Smooth muscle cell (in vitro differentiated cells): ENCODE data around the gene ADIPOR2. TPM values are rescaled to one million over a fixed set of nuclear protein-coding genes. Genes with fewer than 3 reads are reported as not detected.
A peak's percentile ranks its signal among the peaks of the same experiment; 100 is the strongest.
"Not testable (repeated sequence)": the region's sequence is repeated elsewhere in the genome, so short reads cannot be mapped to it uniquely, and the experiment has no call there.

Source experiments
- DNase-seq: peaks from one replicate; lab custom pipeline; 2025; ENCODE audit not compliant: unreplicated experiment; lab: John Stamatoyannopoulos, UW
- H2AFZ ChIP-seq: fragments of 200-600 bp; sonication (generic); 2 replicates; pipeline ENCODE4 v1.6.0; 2016; ENCODE audit warnings: antibody characterized with exemption, low read depth, mild to moderate bottlenecking
- H3F3A ChIP-seq: fragments of 200-600 bp; sonication (generic); 2 replicates; pipeline ENCODE4 v1.6.0; 2017; ENCODE audit warnings: antibody characterized with exemption, low read depth
- H3K27ac ChIP-seq: fragments of 200-600 bp; sonication (generic); 2 replicates; pipeline ENCODE4 v1.5.1; 2016; ENCODE audit warnings: low read depth, mild to moderate bottlenecking
- H3K27me3 ChIP-seq: fragments of 200-600 bp; sonication (generic); 2 replicates; pipeline ENCODE4 v1.6.1; 2016; ENCODE audit warnings: low read depth, mild to moderate bottlenecking
- H3K36me3 ChIP-seq: fragments of 200-600 bp; sonication (generic); 2 replicates; pipeline ENCODE4 v1.5.1; 2016; ENCODE audit warnings: low read depth
- H3K4me1 ChIP-seq: fragments of 200-600 bp; sonication (generic); 2 replicates; pipeline ENCODE4 v1.5.1; 2016; ENCODE audit warnings: low read depth
- H3K4me2 ChIP-seq: fragments of 200-600 bp; sonication (generic); 2 replicates; pipeline ENCODE4 v1.6.0; 2016; ENCODE audit warnings: mild to moderate bottlenecking
- H3K4me3 ChIP-seq: fragments of 200-600 bp; sonication (generic); 2 replicates; pipeline ENCODE4 v1.5.1; 2016; ENCODE audit warnings: mild to moderate bottlenecking
- H3K79me2 ChIP-seq: fragments of 200-600 bp; sonication (generic); 2 replicates; pipeline ENCODE4 v1.6.0; 2016; ENCODE audit warnings: low read depth, mild to moderate bottlenecking
- H3K9ac ChIP-seq: fragments of 200-600 bp; sonication (generic); 2 replicates; pipeline ENCODE4 v1.6.0; 2016; ENCODE audit warnings: low read depth
- H3K9me3 ChIP-seq: fragments of 200-600 bp; sonication (generic); replicated peaks from 2 replicates; pipeline ENCODE4 v1.5.1; 2016; ENCODE audit warnings: low read depth
- H4K20me1 ChIP-seq: fragments of 200-600 bp; sonication (generic); 2 replicates; pipeline ENCODE4 v1.6.0; 2016; ENCODE audit warnings: low read depth
- CTCF ChIP-seq: fragments of 200-600 bp; sonication (generic); IDR thresholded peaks from 2 replicates; pipeline ENCODE4 v1.5.1; 2017; ENCODE audit warnings: borderline replicate concordance, mild to moderate bottlenecking, antibody characterized with exemption; ENCODE audit not compliant: insufficient read depth, poor library complexity, severe bottlenecking
- WGBS: methylation state at CpG from one replicate; pipeline ENCODE4 v1.1.7; 2016; ENCODE audit warnings: low lambda C conversion rate; 5-methylcytosine and 5-hydroxymethylcytosine counted together
- polyA plus RNA-seq: library from polyadenylated mRNA; unstranded; fragments of >200 nt; fragmentation: Nextera tagmentation; extraction: Ambion mirVana; gene quantifications from 2 replicates; pipeline ENCODE4 v1.2.1, GENCODE V29; 2016
- total RNA-seq: library from RNA; depleted of rRNA; stranded (reverse); fragments of >200 nt; gene quantifications from 2 replicates; pipeline ENCODE4 v1.2.3, GENCODE V29; 2014

Gene ADIPOR2
- total and polyA plus RNA-seq, 2 experiments from 2014 or later, result 7.0 to 34.1 TPM

DNA sequence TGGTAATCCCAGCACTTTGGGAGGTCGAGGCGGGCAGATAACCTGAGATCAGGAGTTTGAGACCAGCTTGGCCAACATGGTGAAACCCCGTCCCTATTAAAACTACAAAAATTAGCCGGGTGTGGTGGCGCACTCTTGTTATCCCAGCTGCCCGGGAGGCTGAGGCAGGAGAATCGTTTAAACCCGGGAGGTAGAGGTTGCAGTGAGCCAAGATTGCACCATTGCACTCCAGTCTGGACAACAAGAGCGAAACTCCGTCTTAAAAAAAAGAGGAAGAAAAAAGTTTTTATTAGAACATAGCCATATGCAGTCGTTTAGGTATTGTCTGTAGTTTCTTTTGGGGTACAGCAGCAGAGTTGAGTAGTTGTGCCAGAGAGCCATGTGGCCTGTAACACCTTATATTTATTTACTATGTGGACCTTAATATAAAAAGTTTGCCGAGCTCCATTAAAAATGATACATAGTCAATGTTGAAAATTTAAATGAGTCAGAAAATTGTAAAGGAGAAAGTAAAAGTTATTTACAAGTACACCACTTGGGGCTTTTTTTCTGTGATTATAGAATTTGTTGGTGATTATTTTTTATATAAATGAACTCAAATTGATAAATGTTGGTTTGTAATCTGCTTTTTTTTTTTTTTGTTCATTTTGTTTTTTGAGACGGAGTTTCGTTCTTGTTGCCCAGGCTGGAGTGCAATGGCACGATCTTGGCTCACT, 2.2 kb downstream of the ADIPOR2 start:
- Histone ChIP-seq H3K9ac (no peak overlapping the region), H3K27ac (no peak overlapping the region), H4K20me1 (peaks cover 68% of the 10 kb centered on the region), H3F3A (peaks cover 11% of the 10 kb centered on the region), H3K4me1 (peaks cover 19% of the 10 kb centered on the region), H3K36me3 (no peaks in the 10 kb centered on the region), H3K4me2 (peak overlapping the region; percentile 97), H3K79me2 (peaks cover 69% of the 10 kb centered on the region), H2AFZ (no peak overlapping the region), H3K4me3 (peak overlapping the region; percentile 98), H3K9me3 (no peaks in the 10 kb centered on the region), H3K27me3 (no peaks in the 10 kb centered on the region)
- WGBS, result 96% methylated on average over 15 of the region's 15 CpGs
- DNase-seq, result no peak
- no peak for TF ChIP-seq CTCF

DNA sequence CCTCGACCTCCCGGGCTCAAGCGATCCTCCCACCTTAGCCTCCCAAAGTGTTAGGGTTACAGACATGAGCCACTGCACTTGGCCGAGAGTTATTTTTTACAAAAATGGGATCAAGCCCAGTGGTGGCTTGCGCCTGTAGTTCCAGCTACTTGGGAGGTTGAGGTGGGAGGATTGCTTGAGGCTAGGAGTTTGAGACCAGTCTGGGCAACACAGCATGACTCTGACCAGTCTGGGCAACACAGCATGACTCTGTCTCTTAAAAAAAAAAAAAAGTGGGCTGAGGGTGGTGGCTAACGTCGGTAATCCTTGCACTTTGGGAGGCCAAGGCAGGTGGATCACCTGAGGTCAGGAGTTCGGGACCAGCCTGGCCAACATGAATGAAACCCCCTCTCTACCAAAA, 4.2 kb downstream of the ADIPOR2 start:
- not testable (repeated sequence) for H3K36me3 ChIP-seq, H3K4me3 ChIP-seq, H3K27ac ChIP-seq, H3K9ac ChIP-seq, H3K9me3 ChIP-seq, H3K27me3 ChIP-seq, DNase-seq, H3F3A ChIP-seq, H2AFZ ChIP-seq, H3K4me2 ChIP-seq
- 96% methylated on average over 8 of the region's 8 CpGs for WGBS
- H4K20me1 ChIP-seq, result peaks cover 88% of the 10 kb centered on the region
- H3K4me1 ChIP-seq, result peaks cover 15% of the 10 kb centered on the region
- peaks cover 90% of the 10 kb centered on the region for H3K79me2 ChIP-seq

DNA sequence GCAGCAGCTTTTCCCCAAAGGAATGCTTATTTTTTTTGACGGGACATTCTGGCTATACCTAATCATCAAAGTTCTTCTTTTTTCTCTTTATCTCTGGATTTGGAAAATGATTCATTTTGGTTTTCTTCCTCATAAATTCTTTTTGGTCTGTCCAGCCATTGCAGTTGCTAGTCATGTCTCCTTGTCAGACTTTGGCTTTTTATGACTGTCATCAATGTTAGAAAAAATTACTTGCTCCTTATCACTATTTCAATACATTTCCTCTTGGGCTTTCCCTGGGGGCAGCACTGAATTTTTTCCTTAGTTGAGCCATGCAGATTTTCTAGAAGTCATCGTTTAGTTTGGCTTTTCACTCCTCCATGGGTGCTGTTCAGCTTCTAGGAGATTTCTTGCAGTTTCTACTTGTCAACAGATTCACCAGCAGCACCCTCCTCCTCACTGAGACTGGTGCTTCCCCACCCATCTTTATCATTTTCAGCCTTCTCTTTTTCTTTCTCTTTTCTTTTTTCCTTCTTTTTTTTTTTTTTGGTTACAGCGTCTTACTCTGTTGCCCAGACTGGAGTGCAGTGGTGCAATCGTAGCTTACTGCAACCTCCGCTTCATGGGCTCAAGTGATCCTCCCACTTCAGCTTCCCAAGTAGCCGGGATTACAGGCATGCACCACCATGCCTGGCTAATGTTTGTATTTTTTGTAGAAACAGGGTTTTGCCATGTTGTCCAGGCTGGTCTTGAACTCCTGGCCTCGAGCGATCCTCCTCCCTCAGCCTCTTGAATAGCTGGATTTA, 5.2 kb downstream of the ADIPOR2 start:
- DNase-seq, result no peak
- peaks cover 12% of the 10 kb centered on the region for H3K4me1 ChIP-seq
- 51% methylated on average over 7 of the region's 8 CpGs for WGBS
- peak overlapping the region; percentile 72 for H3K27ac ChIP-seq
- H3K27me3 ChIP-seq, result no peaks in the 10 kb centered on the region
- H3K36me3 ChIP-seq, result no peaks in the 10 kb centered on the region
- H3K9ac ChIP-seq, result no peak overlapping the region
- no peak overlapping the region for H3K4me3 ChIP-seq
- TF ChIP-seq CTCF, result no peak
- peaks cover 98% of the 10 kb centered on the region for H4K20me1 ChIP-seq
- peak overlapping the region; percentile 76 for H3K4me2 ChIP-seq
- no peak overlapping the region for H2AFZ ChIP-seq
- H3K9me3 ChIP-seq, result no peaks in the 10 kb centered on the region
- H3K79me2 ChIP-seq, result peaks cover 99% of the 10 kb centered on the region
- H3F3A ChIP-seq, result no peaks in the 10 kb centered on the region

GRCh38 chr12:1696800-1697199, 5.9 kb downstream of the ADIPOR2 start:
- Histone ChIP-seq H3K4me1 (peaks cover 10% of the 10 kb centered on the region), H2AFZ (no peak overlapping the region), H3K36me3 (no peaks in the 10 kb centered on the region), H3K4me3 (no peak overlapping the region), H3K9me3 (no peaks in the 10 kb centered on the region), H3K9ac (no peak overlapping the region), H3K79me2 (peaks cover 99% of the 10 kb centered on the region), H3K27me3 (no peaks in the 10 kb centered on the region), H3F3A (no peaks in the 10 kb centered on the region), H4K20me1 (peaks cover 100% of the 10 kb centered on the region), H3K4me2 (no peak overlapping the region), H3K27ac (peak overlapping the region; percentile 72)
- TF ChIP-seq CTCF, result no peak
- no peak for DNase-seq
